GM18873 (cell line): ENCODE measurements around the gene TMEM232.
"Not testable (repeated sequence)": the region's sequence is repeated elsewhere in the genome, so short reads cannot be mapped to it uniquely, and the experiment has no call there.

Experiments used
- ATAC-seq: cut with Tn5 transposase; IDR thresholded peaks from one replicate; pipeline ENCODE4 v1.9.1; 2021; ENCODE audit warnings: mild to moderate bottlenecking, moderate library complexity, moderate number of reproducible peaks; ENCODE audit not compliant: unreplicated experiment, low FRiP score

Gene TMEM232

DNA sequence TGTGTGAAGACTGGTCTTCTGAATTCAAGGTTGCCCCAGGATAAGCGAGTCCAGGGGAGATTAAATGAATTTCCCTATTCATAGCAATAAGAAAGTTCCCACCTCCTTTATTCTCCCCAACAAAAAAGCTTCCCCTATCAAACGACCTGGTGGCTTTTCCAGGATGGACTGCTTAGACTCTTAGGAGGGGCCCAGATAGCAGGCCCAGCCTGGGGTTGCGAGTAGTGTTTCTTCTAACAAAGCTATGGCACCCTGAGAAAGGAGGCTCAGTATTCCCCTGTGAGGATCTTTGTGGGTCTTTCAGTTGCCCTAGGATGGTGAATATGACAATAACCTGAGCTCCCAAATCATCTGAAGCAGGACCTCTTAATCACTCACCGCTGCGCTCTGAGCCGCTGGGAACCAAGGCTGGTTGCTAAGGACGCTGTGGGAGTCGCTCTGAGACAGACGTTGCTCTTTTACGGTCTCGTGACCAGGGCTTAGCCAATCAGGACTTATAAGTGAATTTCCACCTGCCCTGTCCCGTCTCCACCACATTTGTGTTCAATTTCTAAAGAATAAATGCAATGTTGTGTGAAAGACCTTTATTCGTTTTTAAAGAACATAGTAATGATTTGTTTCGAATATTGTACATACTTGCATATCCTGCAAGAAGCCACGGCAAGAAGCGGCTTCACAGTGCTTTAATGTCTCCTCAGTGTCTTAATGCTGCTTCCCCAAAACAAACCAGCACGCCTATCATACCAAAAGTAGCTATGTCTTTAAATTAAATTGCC is at the start of gene TMEM232:
Gene TMEM232 (minus strand): TSS at position 423 of the 776 bp plus-strand sequence. CDS start 59,319 bp downstream, outside the sequence.
- no peak for ATAC-seq

DNA sequence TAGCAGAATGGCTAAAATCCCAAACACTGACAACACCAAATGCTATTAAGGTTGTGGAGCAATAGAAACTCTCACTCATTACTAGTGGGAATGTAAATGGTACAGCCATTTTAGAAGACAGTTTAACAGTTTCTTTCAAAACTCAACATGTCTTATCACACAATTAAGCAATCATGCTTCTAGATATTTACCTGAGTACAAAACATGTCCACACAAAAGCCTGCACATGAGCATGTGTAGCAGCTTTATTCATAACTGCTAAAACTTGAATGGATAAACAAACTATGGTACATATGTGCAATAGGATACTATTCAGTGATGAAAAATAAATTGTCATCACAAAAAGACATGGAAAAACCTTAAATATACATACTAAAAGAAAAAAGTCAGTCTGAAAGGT is 43.8 kb upstream of the TMEM232 start:
- ATAC-seq, result no peak

DNA sequence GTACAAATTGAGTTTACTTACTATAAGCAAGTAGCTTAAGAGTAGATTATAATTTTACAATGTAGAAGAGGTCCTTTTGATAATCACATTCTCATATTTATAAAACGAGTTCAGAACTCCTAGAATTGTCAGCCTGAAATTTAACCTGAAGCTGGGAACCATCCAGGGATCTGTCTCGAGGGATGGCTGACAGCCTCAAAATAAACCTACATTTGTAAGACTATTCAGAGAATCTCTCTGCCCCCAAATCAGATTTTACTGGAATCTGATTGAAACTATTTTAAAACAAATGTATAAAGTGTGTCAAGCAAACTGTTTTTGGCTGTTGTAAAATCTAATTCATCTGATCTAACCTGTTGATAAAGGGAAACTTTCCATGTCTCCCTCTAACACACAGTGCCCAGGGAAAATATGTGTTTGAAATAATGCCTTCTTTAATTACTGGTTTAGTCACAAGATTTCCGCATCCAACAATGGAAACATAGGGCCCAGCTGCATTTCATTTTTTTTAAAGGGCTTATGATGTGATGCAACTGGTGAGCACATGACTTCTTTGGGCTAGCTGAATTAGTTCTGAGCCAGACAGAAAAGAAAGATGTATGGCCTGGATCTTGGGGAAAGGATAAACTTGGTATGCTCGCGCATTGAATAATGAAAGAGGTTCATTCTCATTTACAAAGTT is 42.7 kb upstream of the TMEM232 start:
- no peak for ATAC-seq

DNA sequence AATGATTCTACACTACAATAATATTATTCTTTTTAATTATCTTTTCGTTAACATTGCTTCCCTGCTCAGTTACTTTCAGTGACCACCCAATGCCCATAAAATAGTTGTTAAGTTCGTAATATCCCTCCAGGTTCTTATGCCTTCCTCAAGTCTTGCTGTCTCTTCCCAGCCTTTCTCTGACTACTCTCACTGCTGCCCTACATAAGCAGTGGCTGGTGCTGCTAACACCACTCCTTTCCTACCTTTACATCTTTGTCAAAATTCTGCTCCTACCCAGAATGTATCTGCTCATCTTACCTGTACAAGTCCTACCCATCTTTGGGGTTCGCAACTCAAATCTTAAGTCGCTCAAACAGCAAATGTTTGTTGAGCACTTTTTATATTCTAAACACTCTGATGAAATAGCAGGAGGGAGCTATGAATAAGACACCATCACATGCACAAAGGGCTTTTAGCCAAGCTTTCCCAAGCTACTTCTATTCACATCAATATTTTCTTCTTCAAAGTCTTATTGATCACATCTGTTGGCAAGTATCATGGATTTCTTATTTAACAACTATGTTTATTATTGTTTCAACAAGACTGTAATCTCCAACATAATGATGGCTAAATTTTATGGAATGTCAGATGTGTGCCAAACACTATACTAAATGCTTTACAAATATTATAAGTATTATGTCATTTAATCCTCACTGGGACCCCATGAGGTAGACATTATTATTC is 41.8 kb upstream of the TMEM232 start:
- no peak for ATAC-seq

DNA sequence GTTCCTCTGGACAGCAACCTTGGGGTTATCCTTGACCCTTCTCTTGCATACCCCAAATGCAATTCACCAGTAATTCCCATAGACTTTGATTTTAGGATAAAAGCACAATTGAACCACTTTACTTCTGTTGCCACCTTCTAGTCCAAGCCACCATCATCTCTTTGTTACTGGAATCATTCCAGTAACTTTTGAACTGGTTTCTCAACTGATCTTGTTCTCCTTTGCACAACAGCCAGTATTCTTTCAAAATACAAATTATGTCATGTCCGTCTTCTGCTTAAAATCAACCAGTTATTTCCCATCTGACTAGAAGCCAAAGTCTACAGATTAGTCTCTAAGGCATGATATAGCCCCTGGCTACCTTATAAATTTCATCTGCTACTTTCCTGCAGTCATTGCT is 33.7 kb upstream of the TMEM232 start:
- ATAC-seq, result no peak

DNA sequence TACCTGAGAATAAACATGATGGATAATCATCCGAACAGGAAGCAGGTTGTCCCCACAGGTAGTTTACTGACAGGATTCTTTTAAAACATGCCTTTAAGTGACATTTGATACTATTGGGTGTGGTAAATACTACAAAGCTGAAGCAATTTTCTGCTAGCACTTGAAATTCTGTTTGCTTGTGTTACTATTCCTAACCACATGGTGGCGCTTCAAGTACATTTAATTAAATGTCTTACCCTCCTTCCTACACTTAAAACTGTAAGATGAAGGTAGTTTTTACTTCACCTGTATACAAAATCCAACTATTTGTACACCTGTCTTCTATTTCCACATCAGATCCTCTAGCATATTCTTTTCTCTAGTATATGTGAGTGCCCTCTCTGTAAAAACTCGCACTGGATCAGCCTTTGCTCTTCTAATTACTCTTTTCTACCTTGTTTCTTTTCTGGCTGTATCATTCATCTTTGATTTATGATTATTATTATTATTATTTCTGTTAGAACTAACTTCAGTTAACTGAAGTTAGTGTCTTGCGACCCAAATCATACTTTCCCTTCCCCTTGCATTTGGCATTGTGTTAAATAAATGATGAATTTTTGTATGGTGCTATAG is 30.8 kb upstream of the TMEM232 start:
- no peak for ATAC-seq

DNA sequence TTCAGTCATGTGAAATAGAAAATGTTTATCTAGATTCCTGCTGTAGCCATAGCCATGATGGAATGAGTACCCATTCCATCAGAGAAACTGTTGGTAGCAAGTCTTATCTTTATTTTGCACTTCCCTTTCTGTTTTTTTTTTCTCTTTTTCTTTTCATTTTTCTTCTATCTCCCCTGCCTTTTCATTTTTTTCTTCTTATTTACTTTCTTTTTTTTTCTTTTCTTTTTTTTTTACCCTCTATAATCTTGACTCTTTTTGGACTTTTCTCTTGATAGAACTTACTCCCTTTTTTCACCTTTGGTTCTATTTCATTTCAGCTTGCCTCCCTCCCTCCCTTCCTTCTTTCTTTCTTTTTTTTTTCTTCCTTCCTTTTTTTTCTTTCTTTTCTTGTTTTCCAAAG is 27.7 kb upstream of the TMEM232 start:
- no peak for ATAC-seq

DNA sequence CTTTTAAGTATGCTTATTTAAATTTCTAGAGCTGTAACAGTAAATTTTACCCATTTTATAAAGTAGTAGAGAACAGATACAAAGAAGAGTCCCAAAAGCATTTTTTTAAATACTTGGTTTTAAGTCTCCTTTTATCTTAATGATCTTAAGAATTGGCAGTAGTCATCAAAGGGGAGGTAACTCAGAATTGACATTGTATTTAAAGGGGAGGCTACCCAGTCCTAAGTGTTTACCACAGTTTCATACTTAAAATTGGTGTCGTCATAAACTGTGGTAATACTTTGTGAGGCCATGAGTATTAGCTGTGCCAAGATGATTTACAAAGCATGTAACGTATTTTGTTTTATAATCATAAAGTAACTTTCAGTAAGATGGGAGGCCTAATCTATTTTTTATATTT is 27.1 kb upstream of the TMEM232 start:
- ATAC-seq, result no peak

DNA sequence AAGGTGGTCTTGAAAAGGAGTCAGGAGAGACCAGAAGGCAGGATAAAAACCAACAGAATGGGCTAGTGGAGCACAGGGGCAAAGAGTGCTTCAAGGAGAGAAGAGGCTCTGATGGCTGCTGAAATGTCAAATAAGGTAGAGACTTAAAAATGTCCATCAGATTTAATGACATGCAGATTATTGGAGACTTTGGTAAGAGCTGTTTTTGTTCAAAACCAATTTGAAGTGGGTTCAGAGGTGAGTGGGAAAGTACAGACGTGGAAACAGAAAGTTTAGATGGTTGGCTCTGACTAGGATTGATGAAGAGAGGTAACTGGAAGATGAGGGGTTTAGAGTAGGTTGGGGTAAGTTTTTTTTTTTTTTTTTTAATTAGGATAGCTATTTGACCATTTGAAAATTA is 26.5 kb upstream of the TMEM232 start:
- peak; percentile 22 for ATAC-seq

DNA sequence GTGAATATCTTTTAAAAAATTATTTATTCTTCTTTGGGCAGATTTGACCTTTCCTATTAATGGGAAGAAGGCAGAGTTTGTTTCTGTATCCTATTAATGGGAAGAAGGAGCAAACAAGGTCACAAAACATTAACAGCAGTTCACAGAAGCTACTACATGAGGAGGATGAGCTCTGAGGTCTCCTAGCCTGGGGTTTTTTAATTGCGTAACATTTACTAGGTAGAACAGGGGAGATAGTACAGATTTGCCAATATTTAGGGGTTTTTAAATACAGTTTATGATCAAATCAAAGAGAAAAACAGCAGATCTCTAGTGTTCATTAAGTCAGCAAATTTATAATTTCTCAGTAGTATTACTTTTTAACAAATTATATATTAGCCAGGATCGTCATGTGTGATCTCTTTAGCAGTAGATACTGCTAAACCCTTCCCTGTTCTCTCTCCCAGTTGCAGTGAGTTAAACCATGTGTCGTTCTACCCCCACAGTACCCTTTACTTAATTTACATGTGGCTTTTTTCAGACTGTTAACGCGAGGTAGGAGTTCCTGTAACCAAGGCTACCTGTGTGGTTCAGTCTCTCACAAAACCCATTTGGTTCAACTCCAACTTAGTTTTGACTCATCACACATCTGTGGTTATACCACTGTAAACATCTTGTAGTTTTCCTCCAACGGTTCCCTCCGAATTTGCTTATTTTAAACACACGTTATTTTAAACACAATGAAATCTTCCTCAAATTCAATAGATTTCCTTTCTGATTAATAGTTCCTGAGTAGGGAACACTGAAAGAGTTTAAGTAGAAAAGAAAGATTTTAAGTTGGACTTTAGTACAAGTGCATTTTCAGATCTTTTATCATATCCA is 25.7 kb upstream of the TMEM232 start:
- peak; percentile 98 for ATAC-seq

DNA sequence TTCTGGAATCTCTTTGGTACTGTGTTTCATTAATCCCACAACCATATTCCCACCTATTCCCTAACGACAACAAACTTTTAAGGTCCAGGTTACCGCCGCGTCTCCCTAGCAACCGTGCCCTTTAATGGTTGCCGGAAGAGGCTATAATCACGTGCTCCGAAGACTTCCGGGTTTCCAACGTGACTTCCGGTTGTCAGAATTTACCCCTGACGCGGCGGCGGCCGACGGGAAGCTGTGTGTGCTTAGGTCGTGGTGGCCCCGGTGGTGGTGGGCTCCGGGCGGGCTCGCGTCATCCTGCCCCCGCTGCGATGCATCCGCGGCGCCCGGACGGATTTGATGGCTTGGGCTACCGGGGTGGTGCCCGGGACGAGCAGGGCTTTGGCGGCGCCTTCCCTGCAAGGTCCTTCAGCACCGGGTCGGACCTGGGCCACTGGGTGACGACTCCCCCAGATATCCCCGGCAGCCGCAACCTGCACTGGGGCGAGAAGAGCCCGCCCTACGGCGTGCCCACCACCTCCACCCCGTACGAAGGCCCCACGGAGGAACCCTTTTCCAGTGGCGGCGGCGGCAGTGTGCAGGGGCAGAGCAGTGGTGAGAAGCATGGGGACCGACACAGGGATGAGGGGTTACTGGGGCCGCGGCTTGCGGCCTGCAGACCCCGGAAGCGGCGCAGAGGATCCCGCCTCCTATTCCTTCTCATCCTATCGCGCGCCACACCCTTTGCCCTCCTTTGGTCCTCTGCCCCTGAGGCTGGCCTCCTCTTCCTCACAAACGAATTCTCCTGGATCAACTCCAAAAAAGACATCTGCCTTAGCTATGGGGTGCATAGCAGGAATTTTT is 12.6 kb upstream of the TMEM232 start, which contains the start of gene SLC25A46:
Gene SLC25A46 (plus strand): TSS at position 196 of the 840 bp plus-strand sequence. CDS start 113 bp downstream, at position 309.
- peak; percentile 96 for ATAC-seq

DNA sequence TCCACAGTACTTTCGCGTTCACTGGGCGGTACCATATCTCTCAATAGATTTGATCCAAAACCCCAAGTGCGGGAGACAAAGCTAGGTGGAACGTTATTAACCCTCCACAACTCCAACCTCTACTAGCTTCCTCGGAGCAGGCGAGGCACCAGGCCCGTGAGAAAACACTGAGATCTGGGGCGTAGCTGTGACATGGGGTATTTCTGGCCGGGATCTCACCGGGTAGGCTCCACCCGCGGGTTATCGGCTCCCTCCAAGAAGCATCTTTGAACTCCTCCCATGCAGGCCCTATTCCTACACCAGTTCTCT is 12.0 kb upstream of the TMEM232 start:
- peak; percentile 55 for ATAC-seq

DNA sequence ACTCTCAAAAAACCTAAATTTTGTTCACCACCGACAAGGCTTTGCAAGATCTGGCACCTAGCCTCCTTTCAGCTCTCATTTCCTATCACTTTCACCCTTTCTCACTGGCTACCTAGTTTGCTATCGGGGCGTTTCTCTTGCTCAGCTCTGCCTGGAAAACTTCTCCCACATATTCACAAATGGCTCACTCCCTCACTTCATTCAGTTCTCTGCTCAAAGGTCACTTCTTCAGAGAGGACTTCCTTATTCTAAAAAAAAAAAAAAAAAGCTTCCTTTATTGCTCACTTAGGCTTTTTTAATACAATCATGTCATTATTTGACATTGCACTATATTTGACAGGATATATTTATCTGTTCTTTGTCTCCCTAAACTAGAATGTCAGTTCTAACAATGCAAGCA is 10.3 kb upstream of the TMEM232 start:
- no peak for ATAC-seq

DNA sequence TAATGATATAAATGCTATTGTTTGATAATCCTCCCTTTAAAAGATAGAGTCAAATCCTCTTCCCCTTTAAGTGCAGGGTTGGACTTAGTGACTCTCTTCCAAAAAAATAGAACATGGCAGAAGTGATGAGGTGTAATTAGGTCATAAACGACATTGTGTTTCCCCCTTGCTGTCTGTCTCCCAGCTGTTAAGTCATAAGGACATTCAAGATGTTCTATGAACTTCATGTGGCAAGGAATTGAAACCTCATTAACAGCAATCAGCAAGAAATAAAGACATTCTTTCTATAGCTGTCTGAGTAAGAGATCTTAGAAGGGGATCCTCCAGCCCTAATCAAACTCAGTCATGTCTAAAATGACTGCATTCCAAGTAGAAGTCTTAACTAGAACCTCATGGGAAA is 9.1 kb upstream of the TMEM232 start:
- no peak for ATAC-seq

DNA sequence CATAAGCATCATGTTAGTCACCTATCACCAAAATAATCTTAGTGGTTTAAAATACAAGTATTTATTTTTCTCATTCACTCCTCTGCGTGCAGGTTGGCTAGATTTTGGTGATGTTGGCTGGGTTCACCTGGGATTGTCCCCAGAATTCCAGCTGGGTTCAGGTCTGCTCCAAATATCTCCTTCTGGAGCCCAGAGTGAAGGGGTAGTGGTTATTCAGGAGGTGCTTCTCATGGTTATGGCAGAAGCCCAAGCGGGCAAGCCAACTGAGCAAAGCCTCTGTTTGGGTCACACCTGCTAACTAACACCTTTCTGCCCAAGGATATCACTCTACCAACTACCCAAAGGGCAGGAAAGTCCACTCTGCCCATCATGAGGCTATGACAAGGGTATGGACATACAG is 7.6 kb upstream of the TMEM232 start:
- no peak for ATAC-seq

DNA sequence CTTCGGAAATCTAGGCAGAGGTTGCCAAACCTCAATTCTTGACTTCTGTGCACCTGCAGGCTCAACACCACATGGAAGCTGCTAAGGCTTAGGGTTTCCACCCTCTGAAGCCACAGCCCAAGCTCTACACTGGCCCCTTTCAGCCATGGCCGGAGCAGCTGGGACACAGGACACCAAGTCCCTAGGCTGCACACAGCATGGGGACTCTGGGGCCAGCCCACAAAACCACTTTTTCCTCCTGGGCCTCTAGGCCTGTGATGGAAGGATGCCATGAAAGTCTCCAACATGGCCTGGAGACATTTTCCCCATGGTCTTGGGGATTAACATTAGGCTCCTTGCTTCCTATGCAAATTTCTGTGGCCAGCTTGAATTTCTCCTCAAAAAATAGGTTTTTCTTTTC is 5.0 kb upstream of the TMEM232 start:
- ATAC-seq, result not testable (repeated sequence)

DNA sequence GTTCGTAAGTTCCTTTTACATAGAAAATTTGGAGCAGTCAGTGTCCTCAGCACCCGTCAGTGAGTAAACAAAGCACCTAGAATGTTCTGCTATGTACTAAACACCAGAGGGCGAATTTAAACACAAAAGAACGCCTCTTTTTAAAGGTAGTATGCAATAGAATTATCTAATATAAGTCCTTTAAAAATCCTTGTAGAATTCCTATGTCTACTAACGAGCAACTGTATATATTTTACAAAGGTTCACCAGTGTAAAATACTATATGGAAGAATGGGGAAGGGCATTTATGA is 499 bp upstream of the TMEM232 start:
- no peak for ATAC-seq

DNA sequence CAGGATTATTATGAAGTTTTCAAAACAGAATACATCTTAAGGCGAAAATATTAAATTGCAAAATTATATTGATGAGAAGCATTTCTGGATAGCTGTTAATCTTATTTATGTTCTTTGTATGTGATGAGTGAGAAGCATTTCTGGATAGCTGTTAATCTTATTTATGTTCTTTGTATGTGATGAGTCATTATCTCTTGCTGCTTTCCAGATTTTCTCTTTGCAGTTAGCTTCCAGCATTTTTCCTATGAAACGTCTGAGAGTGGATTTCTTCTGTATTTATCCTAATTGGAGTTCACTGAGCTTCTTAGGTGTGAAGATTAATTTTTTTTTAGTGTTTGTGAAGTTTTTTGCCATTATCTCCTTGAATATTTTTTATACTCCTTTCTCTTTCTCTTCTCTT is 8.2 kb downstream of the TMEM232 start:
- no peak for ATAC-seq
